ENCODE measurements around the gene PTPRR.

- TF ChIP-seq ZNF274 (IDR thresholded peaks at IDR 0.05; ENCODE audit: low read depth, low read length), result no peak
- no peak for TF ChIP-seq SUZ12 (IDR thresholded peaks at IDR 0.05; ENCODE audit: extremely low read depth, insufficient read depth, insufficient read length)
Observed at GRCh38 chr12:70730675-70731180, 189.8 kb downstream of the PTPRR start.

All from NT2/D1 (cell line).